GM18519 (cell line): Measurements from ENCODE around the gene ST6GALNAC4.

Source experiments
- ATAC-seq: cut with Tn5 transposase; IDR thresholded peaks from one replicate; pipeline ENCODE4 v1.9.1; 2021; ENCODE audit warnings: mild to moderate bottlenecking, moderate library complexity; ENCODE audit not compliant: unreplicated experiment, low FRiP score

The ST6GALNAC4 gene

GRCh38 chr9:127931092-127931881 lies 14.4 kb upstream of the ST6GALNAC4 start:
- ATAC-seq: no peak

DNA sequence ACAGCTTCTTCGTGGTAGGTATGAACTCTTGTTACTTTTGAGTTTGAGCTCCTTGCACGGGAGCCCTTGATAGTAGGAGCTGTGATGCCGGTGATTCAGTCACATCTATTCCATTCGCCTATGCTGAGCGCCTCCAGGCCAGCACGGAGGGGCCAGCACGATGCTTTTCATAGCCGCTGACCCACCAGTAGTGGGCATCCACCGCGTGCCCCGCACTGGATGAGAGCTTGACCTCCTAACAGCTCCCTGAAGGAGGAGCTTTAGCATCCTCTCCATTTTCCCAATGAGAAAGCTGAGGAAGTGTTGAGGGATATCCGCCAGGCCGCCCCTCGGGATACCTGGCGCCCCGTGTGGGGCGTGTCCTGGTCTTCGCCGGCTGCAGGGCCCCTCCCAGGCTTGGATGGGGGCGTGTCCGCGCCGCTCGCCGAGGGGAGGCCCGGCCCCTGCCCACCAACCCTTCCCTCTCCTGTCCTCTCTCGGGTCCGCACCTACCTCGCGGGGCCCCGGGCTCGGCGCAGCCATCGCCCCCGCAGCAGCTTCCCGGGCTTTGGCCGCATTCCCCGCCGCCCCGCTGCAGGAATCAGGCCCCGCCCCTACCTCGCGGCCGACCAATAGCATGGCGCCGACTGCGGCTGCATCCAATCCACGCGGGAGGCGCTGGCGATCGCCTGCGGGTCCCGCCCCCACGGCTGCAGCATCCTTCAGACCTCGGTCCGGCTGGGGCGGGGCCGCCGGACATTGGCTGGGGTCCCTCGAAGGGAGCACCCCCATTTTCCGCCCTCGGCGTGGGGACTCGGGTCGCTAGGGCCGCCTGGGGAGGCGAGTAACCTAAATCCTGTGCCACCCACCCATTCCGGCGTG lies 13.6 kb upstream of the ST6GALNAC4 start, which contains the start of gene PIP5KL1:
PIP5KL1 (minus strand) TSS at position 547 of the 861 bp plus-strand sequence; CDS start at position 522, 25 bp downstream.
- ATAC-seq: no peak

- ATAC-seq: no peak
Observed at GRCh38 chr9:127929625-127929979, 12.8 kb upstream of the ST6GALNAC4 start.

- no peak for ATAC-seq
Observed at GRCh38 chr9:127928676-127929624, 12.1 kb upstream of the ST6GALNAC4 start.

- ATAC-seq: no peak
Observed at GRCh38 chr9:127927988-127928675, 11.3 kb upstream of the ST6GALNAC4 start.

DNA sequence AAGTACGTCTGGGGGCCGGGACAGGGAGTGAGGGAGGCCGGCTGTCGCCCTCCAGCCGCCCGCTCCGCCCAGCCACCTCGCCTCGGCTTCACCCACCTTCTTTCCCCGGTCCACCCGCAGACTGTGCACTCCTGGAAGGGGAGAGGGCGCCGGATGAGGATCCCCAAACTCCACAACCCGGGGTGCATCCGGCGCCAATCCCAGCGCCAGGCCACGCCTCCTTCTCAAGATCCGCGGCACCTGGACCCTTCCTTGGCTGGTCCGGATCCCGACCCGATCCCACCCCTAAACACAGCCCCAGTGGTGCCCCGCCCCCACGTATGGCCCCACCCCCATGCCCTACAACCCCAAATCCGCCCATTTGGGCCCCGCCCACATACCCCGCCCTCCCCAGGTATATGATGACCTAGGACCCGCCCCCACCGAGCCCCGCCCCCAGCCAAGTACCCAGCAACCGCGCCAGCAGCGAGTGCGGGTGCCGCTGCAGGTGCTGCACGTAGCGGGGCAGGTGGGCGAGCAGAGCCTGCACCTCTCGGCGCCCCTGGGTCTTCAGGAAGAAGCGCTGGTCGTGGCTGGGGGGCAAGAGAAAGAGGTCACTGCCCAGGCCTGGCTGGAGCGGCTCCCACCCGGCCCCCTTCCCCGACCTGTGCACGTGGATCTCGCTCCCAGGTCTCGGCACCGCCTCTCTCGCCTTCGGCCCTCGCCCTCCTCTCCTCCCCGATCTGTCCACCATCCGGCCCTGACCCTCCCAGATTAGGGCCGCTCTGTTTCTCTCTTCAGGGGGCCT lies 10.6 kb upstream of the ST6GALNAC4 start:
- ATAC-seq: no peak

GRCh38 chr9:127926906-127927200 lies 10.0 kb upstream of the ST6GALNAC4 start:
- ATAC-seq: no peak

- ATAC-seq: no peak
Observed at GRCh38 chr9:127925959-127926905, 9.4 kb upstream of the ST6GALNAC4 start.

DNA sequence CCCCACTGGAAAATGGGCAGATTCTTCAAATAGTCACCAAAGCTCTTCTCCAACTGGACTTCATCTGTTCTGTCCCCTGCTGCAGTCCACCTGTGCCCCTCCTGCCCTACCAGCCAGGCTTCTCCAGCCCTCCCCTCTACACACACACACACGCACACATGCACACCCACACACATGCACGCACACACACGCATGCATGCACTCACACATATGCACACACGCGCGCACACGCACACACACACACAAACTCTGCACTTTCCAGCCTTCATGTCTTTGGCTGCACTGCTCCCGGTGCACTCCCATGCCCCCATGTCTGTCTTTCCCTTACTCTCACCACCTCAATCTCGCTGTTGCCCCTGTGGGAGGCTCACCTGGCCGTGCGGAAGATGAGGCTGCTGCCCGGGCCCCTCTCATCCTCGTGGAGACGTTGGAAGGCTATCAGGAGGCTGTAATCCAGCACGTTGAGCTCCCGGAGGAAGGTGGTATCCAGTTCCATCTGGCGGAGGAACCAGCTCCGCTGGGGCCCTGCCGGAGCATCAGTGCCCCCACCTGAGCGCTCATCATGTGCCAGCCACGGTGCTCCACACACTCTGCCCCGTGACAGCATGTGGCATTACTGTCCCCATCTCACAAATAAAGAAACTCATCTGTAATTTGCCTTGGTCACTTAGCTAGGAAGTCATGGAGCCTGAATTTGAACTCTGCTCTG lies 8.0 kb upstream of the ST6GALNAC4 start:
- no peak for ATAC-seq

DNA sequence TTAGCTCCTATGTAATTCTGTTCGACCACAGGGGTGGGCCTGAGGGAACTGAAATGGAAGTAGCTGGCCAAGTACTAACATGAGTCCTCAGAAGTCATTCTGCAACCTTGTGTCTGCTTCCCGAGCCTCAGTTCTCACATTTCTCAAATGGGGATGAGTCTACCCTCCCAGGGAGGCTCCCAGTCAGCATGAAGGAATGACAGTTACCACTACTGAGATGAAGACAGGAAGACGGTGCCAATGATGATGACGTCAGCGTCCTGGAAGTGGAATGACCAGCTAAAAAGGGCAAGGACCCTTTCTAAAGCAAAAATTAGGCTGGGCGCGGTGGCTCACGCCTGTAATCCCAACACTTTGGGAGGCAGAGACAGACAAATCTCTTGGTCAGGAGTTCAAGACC lies 6.9 kb upstream of the ST6GALNAC4 start:
- ATAC-seq: no peak

- no peak for ATAC-seq
Observed at GRCh38 chr9:127923046-127923445, 6.2 kb upstream of the ST6GALNAC4 start.

DNA sequence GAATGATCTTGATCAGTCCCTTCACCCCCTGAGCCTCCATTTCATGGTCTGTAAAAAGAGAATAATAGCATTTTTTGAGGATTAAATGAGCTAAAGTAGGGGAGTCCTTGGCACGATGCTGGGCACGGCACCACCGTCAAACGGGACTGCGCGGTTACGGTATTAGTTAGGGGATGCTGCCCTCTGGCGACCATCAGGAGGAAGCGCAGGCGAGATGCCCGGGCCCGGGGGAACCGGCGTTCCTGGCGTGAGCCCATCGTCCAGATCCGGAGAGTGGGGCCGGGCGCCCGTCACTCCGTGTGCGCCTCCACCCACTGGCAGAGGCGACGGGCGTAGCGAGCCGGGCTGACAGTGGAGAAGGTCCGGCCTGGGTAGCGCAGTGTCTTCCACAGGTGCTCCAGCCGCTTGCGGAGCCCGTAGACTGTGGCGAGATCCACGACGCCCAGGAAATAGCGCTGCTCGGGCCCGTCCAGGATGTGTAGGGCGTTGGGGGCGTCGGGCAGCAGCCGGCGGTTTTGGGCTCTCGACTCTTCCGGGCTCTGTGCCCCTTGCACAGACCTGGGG lies 4.8 kb upstream of the ST6GALNAC4 start:
- ATAC-seq: no peak

DNA sequence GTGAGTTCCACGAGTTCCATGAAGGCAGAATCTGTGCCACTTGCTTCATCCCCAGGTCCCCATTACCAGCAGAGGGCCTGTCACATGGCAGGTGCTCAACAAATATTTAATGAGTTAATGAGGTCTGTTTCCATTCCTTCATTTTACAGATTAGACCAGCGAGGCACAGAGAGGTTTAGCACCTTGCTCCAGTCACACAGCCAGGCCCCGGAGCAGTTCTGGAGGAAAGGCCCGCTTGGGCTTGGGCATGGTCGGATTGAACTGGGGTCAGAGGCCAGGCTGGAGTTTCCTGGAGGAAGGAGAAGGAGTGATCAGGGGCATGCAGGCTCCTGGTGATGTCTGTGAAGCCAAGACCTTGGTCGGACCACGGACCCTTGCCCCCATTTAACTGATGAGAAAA lies 4.0 kb upstream of the ST6GALNAC4 start:
- ATAC-seq: no peak

GRCh38 chr9:127919253-127919815 lies 2.5 kb upstream of the ST6GALNAC4 start:
- no peak for ATAC-seq

GRCh38 chr9:127918183-127919107 lies 1.6 kb upstream of the ST6GALNAC4 start:
- ATAC-seq: no peak

- no peak for ATAC-seq
Observed at GRCh38 chr9:127917603-127918002, 762 bp upstream of the ST6GALNAC4 start.
